IPS-18c (cell line): ENCODE results near the gene DOCK6.

ENCODE experiments used
- H3K4me3 ChIP-seq: 2 replicates; pipeline ENCODE4 v1.7.0; 2013; ENCODE audit warnings: low read depth, mild to moderate bottlenecking, low read length, moderate library complexity; ENCODE audit not compliant: insufficient read depth
- H3K9me3 ChIP-seq: one replicate; pipeline ENCODE4 v1.6.1; 2013; ENCODE audit warnings: mild to moderate bottlenecking, low read length, moderate library complexity; ENCODE audit not compliant: control insufficient read depth, insufficient read depth

DOCK6 gene

GRCh38 chr19:11254666-11255065 lies 7.7 kb downstream of the DOCK6 start:
- Histone ChIP-seq H3K9me3 (no peaks in the 10 kb centered on the region), H3K4me3 (no peak overlapping the region)

DNA sequence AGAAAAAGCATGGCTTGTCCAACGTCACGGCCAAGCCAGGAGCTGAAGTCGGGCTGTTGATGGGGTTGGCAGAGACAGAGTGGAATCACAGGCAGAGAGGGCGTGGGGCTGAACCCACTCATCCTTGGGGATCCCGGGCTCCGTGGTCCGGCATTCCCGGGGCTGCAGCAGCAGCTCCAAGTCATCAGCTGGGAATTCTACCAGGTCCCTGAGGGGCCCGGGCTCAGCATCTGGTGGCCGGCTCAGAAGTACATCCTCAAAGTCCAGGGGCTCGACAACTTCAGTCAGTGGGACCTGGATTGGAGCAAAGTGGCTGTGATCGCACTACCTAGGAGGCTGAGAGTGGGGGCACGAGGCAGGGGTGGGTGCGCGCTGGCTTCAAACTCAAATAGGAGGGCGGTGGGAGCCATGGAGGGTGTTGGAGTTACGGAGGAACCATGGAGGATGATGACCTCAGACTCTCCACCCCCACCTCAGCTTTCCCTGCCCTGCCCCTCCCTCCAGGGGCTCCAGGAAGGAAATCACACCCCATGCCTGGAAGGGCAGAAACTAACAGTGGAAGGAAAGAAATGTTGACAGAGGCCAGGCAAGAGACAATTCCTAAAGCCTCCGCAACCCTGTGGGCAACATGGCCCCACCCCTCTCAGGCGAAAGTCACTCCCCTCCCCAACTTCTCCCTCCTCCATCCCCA lies 9.5 kb downstream of the DOCK6 start:
- Histone ChIP-seq H3K9me3 (no peaks in the 10 kb centered on the region), H3K4me3 (no peak overlapping the region)

DNA sequence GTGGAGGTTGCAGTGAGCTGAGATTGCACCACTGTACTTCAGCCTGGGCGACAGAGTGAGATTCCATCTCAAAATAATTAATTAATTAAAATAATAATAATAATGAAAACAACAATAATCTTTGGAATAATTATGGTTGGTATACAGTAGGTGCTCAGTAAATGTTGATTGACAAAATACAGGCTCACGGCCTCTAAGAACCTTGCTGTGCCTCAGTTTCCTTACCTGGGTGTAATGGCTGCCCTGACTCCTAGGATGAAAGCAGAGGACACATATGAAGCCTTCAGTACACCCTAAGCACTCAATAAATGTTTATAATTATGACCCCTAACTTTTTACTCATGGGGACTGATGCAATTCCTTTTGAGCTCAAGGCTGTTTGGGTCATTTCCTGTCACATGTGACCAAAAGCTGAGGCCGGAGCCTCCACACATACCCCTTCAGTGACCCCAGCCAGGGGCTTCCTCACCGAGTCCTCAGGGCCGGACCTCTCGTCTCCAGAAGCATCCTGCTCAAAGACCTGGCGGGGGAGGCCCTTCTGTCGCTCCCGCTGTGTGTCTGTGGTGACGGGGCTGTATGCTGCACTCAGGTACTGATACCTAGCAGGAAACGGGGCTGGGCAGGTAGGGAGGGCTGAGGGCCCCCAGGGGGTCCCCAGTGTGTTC lies 10.5 kb downstream of the DOCK6 start:
- Histone ChIP-seq H3K9me3 (no peaks in the 10 kb centered on the region), H3K4me3 (no peak overlapping the region)

GRCh38 chr19:11251217-11251616 lies 11.1 kb downstream of the DOCK6 start:
- Histone ChIP-seq H3K9me3 (no peaks in the 10 kb centered on the region), H3K4me3 (no peak overlapping the region)

- Histone ChIP-seq H3K4me3 (no peak overlapping the region), H3K9me3 (no peaks in the 10 kb centered on the region)
Observed at GRCh38 chr19:11248852-11249251, 13.5 kb downstream of the DOCK6 start.

- Histone ChIP-seq H3K4me3 (no peak overlapping the region), H3K9me3 (no peaks in the 10 kb centered on the region)
Observed at GRCh38 chr19:11247934-11248333, 14.4 kb downstream of the DOCK6 start.

DNA sequence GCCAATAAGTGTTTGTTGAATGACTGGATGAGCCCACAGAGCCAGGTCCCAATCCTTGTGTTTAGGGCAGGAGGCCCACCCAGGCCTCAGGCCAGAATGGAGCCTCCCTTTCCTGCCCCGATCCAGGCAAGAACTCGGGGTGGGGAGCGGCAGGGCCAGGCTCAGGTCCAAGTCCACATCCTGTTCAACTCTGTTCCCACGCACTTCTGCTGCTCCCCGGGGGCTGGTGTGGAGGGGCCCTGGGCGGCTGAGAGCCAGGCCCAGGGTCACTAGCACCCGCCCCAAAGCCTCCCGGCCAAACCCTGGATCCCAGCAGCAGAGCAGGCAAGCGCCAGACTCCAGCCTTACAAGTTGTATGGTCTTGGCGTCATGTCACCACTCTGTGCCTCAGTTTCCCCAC lies 14.9 kb downstream of the DOCK6 start:
- no peak overlapping the region for H3K4me3 ChIP-seq
- H3K9me3 ChIP-seq: no peaks in the 10 kb centered on the region

GRCh38 chr19:11246941-11247340 lies 15.4 kb downstream of the DOCK6 start:
- Histone ChIP-seq H3K4me3 (no peak overlapping the region), H3K9me3 (no peaks in the 10 kb centered on the region)

- Histone ChIP-seq H3K9me3 (no peaks in the 10 kb centered on the region), H3K4me3 (no peak overlapping the region)
Observed at GRCh38 chr19:11244846-11245589, 17.3 kb downstream of the DOCK6 start.

DNA sequence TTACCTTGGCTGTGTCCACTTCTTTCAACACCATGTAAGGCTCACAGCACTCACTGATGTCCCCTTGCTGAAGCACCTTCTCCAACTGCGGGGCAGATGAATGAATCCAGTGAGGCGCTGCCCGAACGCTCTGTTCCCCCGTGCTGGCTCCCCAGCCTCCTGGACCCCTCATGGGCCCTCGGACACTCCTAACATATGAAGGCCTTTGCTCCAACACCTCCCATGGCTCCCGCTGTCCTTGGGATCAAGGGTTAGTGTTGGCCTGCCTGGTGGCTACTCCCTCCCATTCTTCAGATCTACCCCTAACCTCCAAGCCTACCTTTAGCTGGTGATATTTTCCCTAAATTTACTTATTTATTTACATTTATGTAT lies 18.5 kb downstream of the DOCK6 start:
- Histone ChIP-seq H3K4me3 (no peak overlapping the region), H3K9me3 (no peaks in the 10 kb centered on the region)

- Histone ChIP-seq H3K9me3 (no peaks in the 10 kb centered on the region), H3K4me3 (no peak overlapping the region)
Observed at GRCh38 chr19:11242864-11243797, 19.2 kb downstream of the DOCK6 start.

DNA sequence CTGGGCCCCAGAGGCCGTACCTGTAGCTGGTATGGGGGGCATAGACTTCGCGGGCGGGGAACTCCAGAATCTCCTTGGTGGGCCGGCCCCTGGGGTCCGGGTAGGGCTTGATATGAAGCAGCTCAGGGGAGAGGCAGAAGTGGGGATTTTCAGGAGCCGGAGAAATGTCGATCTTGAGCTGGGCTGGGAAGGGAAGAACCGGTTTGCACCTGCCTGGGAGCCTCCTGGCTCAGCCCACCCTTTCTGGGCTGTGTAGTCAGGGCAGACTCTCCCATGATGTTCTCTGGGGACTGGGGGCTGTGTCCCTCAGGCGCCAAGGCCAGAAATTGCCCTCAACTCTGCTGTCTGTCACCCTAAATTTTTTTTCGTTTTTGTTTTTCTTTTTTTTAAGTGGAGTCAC lies 20.3 kb downstream of the DOCK6 start:
- Histone ChIP-seq H3K9me3 (no peaks in the 10 kb centered on the region), H3K4me3 (no peak overlapping the region)

GRCh38 chr19:11240008-11240444 lies 22.3 kb downstream of the DOCK6 start:
- H3K4me3 ChIP-seq: no peak overlapping the region

DNA sequence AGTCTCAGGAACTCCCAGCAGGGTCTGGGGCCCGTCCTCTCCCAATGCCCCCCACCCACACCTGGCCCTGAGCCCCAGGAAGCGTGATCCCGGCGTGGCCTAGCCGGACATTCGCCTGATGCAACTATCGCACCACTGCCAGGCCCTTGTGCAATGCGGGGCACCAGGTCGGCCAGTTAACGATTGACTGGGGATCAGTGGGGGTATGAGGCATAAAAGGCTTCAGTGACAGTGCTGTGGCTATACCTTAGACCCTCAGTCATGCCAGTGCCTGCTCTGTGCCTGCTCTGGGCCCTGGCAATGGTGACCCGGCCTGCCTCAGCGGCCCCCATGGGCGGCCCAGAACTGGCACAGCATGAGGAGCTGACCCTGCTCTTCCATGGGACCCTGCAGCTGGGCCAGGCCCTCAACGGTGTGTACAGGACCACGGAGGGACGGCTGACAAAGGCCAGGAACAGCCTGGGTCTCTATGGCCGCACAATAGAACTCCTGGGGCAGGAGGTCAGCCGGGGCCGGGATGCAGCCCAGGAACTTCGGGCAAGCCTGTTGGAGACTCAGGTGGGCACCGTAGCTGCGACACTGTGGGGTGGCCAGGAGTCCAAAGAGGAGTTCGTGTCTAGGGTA lies 22.8 kb downstream of the DOCK6 start, which contains the start of gene ANGPTL8:
Gene ANGPTL8, plus strand, starts transcription at position 243 of the 624 bp plus-strand sequence. Its CDS starts 19 bp downstream, at position 262.
- no peak within 1 kb of the TSS for H3K4me3 ChIP-seq
- H3K9me3 ChIP-seq: no peaks in the 10 kb centered on the region

More at GRCh38 chr19:11240008-11240444, 22.3 kb downstream of the DOCK6 start:
- no peaks in the 10 kb centered on the region for H3K9me3 ChIP-seq

DNA sequence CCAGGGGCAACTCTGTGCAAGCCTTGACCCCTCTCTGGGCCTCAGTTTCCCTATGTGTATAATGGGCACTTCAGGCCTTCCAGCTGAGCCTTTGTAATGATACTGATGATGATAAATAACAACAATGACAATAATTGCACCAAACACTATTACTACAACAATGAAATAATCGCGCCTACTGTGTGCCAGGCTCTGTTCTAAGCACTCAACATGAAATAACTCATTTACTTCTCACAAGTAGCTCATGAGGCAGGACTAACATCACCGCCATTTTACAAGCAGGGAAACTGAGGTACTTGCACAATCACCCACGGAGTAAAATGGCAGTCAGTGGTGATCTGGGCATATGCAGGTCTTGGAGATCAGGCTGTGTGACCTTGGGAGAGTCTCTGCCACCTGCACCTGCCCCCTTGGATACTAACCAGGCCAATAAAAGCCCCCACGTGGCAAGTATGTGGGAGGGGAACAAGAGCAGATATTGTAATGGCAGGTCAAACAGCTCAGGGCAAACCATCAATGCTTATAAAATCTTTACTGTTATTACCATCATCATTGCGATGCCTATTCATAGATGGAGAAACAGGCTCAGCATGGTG lies 23.4 kb downstream of the DOCK6 start:
- H3K9me3 ChIP-seq: no peaks in the 10 kb centered on the region
- no peak overlapping the region for H3K4me3 ChIP-seq

DNA sequence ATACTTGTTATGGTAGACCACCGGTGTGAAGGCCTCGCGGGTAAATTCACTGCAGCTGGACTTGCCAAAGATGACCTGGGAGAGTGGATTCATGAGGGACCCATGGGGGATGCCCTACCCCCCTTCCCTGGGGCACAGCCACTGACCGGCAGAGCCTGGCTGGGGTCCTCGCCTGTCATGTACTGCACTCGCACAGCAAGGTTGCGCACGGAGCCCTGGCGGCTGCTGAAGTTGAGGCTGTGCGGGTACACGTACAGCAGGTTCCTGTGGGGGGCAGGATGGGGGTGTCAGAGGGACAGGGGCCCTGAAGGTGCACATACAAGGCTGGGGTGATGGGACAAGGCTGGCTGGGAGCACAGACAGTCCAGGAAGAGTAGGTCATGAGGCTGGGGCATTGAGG lies 24.3 kb downstream of the DOCK6 start:
- H3K4me3 ChIP-seq: no peak overlapping the region
- no peaks in the 10 kb centered on the region for H3K9me3 ChIP-seq
